Stimulated activated CD4-positive, alpha-beta T cell treated with anti-CD3 and anti-CD28 coated beads, Interleukin-1b, Interleukin-23, amount 100 ng/mL, for 4 hours (primary cell): ENCODE measurements around the gene OPA1.

Experiments
- DNase-seq, 2 donors: peaks; one replicate each; pipeline ENCODE4 v3.0.0-alpha.2; 2020; ENCODE audit warnings: low read depth in 2 of 2

Gene OPA1

DNA sequence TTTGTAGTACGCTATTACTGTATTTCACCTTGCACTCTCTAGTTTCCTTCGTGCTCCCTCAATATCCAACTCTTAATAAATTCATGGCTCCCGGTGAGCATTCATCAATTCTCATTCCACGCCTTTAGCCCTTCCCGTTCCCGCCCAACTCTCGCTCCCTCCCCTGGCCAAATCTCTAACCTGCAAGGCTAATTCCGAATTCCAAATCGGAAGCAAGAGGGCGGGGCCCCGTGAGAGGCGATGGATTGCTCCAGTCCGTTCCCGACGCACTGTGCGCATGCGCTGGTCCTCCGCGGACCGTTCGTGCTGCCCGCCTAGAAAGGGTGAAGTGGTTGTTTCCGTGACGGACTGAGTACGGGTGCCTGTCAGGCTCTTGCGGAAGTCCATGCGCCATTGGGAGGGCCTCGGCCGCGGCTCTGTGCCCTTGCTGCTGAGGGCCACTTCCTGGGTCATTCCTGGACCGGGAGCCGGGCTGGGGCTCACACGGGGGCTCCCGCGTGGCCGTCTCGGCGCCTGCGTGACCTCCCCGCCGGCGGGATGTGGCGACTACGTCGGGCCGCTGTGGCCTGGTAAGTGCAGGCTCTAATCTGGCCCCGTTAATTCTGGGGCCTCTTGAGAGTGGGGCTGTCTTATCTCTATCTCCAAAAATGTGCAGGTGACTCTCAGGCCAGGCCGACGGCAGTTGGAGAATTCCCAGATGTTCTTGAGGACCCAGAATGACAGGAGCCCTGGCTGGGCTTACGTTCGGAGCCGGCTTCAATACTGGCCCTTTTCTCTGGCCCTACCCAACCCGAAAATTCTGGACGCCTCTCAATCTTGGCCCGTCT lies at the start of gene OPA1:
TSS of gene OPA1 (plus strand) at position 368 of the 827 bp plus-strand sequence. CDS start at position 538, 170 bp downstream.
- peak; percentile 80 to 82 for DNase-seq

DNA sequence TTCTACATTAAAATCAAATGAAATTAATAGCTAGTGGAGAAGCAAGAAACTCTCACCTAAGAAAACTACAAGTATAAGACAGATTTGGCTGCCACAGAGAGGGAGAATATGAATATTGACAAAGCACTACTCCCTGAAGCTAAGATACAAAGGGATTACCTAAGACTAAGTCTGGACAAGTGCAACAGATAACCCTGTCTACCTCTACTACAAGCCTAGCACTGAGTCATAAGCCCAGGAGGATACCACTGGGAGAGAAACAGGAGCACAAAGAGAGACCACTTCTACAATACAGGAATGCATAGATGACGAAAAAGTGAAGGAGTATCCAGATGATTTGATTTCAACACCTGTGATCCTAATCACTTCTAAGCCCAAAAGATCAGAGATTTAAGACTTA lies 48.7 kb upstream of the OPA1 start:
- no peak for DNase-seq

DNA sequence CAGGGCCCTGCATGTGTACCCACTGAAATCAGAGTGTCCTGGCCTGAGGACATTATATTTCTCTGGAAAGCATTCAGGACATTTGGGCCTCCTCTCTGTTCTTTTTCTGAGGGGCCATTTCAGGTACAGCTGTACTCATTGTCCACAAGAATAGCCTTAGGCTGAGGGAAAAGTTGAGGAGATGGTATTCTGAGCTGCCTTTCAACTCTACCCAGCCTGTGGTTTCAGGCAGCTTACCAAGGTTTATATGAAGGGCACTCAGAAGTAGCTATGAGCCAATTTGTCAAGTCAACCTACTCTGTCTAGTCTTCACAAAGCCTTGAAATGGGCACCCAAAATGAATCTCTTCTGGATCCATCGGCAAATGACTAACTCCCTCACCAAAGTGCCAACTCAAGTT lies 47.7 kb upstream of the OPA1 start:
- DNase-seq, result no peak

DNA sequence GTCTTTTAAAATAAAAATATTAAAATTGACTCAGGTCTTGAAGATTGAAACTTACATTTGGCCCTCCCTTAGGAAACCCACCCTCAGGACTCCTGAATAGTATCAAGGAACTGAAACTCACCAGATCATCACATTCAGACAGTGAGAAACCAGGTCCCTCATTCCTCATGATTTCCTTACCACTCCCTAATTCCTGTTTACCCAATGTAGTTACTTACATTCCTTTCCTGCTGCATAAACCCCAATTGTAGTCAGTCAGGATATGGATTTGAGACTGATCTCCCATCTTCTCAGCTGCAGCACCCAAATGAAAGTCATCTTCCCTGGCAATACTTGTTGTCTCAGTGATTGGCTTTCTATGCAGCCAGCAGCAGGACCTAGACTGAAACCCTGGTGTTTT lies 46.9 kb upstream of the OPA1 start:
- no peak for DNase-seq

- DNase-seq, result no peak
Measured at GRCh38 chr3:193548406-193548805, 44.6 kb upstream of the OPA1 start.

GRCh38 chr3:193552923-193553322 lies 40.1 kb upstream of the OPA1 start:
- no peak for DNase-seq

DNA sequence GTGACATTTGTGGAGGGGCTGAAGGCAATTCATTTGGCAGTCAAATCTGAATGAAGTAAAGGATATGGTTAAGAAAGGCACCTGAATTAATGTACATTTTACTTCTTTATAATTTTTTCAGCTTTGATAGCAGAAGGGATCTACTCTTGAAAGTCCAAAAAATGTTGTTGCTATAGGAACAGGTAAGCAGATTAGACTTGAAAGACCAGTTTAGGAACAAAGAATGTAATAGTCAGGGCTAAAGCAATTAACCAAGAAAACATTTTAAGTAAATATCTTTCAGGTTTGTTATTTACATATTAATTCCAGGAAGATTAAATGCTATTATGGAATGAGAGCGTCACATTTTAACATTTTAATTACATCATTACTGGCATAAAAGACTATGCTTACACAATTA lies 39.4 kb upstream of the OPA1 start:
- DNase-seq, result no peak

DNA sequence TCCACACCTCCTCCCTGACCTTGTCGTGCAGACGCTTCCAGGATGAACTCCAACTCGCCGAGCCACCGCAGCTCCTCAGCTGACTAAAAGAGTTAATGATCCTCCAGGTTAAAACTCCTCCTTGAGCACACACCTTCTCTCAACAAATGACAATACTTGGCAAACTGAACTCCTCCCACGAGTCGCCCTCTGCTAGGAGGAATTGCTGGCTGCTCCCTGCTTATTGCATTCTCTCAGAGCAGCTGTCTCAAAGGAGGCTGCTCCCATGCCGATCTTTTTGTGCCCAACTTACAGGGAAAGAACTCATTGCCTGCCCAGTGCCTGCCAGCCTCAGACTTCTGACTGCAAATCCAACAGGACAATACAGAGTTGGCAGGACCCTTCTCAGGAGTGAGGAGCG lies 38.2 kb upstream of the OPA1 start, which contains the start of gene ATP13A4:
TSS of gene ATP13A4 (minus strand) at position 85 of the 400 bp plus-strand sequence. CDS start 96 bp downstream, outside the sequence.
- no peak for DNase-seq

- DNase-seq, result no peak
Measured at GRCh38 chr3:193556841-193557240, 36.2 kb upstream of the OPA1 start.

GRCh38 chr3:193559100-193559499 lies 33.9 kb upstream of the OPA1 start:
- DNase-seq, result no peak

DNA sequence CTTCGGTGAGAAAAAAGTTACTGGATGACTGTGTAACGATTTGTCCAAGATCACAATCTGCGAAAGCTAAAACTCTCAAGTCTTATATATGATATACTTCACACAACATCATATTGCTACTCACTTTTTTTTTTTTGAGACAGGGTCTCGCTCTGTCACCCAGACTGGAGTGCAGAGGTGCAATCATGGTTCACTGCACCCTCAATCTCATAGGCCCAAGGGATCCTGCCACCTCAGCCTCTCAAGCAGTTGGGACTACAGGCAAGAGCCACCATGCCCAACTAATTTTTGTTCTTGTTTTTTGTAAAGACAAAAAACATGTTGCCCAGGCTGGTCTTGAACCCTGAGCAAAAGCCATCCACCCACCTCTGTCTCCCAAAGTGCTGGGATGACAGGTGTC lies 32.9 kb upstream of the OPA1 start:
- DNase-seq, result no peak

- DNase-seq, result no peak
Measured at GRCh38 chr3:193560870-193561269, 32.1 kb upstream of the OPA1 start.

DNA sequence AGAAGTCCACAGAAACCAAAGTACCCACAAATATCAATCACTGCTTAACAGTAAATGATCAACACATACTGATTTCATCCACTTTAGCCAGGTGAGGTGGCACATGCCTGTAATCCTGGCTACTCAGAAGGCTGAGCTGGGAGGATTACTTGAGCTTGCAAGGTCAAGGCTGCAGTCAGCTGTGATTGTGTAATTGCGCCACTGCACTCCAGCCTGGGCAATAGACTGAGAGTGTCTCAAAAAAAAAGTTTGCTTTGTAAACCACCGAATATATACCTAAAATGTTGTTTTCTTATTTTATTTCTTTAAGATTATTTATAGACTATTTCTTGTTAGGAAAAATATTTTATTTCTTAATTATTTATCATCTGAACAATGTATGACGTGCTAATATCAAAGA lies 29.6 kb upstream of the OPA1 start:
- DNase-seq, result no peak

DNA sequence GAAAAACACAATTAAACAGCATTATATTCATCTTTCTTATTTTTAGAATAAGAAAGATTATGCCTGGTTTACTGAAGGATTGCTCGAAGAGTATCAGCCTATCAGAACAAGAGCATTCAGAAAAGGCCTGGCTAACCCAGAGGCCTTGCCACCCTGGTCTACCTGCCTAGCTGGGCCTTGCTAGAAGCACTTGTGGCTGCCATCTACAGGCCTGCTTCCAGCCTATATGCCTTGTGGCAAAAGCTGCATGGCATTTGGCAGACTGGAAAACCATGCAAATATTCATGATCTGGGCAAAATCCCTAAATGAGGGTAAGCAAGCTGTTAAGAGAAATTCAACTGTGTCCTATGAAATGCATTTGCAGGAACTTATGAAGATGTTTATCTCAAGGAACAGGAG lies 29.0 kb upstream of the OPA1 start:
- no peak for DNase-seq

DNA sequence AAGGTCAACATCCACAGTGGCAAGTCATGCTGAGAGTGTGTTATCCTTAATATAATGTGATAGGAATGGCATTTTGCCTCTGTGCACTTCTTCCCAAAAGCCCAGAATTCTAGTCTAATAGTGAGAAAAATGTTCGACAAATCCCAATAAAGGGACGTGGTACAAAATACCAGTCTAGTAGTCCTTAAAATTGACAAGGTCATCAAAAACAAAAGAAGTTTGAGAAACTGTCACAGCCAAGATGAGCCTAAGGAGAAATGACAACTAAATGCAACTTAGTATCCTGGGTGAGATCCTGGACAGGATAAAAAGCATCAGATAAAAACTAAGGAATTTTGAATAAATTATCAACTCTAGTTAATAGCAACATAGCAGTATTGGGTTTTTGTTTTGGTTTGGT lies 23.9 kb upstream of the OPA1 start:
- no peak for DNase-seq

GRCh38 chr3:193572426-193572908 lies 20.5 kb upstream of the OPA1 start:
- peak in 1 of 2 donors; percentile 11 for DNase-seq

GRCh38 chr3:193573403-193574191 lies 19.4 kb upstream of the OPA1 start:
- no peak for DNase-seq

DNA sequence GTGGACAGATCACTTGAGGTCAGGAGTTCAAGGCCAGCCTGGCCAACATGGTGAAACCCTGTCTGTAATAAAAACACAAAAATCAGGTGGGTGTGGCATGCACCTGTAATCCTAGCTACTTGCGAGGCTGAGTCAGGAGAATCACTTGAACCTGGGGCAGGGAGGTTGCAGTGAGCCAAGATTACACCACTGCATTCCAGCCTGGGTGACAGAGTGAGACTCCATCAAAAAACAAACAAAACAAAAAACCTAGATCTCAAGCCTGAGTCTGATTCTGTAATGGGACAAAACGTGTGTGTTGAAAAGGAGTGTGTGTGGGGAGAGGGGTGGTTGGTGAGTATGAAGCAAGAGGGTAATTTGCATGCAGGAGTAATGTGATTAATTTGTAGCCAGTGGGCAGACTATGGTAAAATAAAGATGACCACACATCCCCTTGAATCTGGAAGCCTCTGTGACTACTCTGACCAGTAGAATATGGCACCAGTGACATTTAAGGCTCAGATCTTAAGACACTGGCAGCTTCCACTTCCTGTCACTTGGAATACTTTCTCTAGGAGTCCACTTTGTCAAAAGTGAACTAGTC lies 18.4 kb upstream of the OPA1 start:
- DNase-seq, result no peak

- no peak for DNase-seq
Measured at GRCh38 chr3:193585530-193585929, 7.5 kb upstream of the OPA1 start.

- no peak for DNase-seq
Measured at GRCh38 chr3:193586526-193586925, 6.5 kb upstream of the OPA1 start.

DNA sequence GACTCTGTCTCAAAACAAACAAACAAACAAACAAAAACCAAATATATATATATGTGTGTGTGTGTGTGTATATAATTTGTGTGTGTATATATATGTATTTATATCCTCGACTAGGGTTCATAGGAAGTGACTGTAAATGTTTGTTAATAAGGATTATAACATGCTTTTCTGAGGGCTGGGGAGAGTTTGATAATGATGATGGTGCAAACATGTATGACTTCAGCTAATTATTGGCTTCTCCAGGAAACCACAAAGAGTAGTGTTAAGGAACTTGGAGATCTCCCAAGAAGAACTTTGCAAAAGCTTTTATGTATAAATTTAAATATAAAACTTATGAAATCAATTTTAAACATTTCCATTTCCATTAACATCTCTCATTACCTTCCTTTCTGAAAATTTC lies 3.9 kb upstream of the OPA1 start:
- no peak for DNase-seq

- DNase-seq, result no peak
Measured at GRCh38 chr3:193589616-193590015, 3.4 kb upstream of the OPA1 start.
